ENCODE results near the gene LRRC8A.
A peak's percentile ranks its signal among the peaks of the same experiment; 100 is the strongest.
"Not testable (repeated sequence)": the region's sequence is repeated elsewhere in the genome, so short reads cannot be mapped to it uniquely, and the experiment has no call there.

Gene LRRC8A

DNA sequence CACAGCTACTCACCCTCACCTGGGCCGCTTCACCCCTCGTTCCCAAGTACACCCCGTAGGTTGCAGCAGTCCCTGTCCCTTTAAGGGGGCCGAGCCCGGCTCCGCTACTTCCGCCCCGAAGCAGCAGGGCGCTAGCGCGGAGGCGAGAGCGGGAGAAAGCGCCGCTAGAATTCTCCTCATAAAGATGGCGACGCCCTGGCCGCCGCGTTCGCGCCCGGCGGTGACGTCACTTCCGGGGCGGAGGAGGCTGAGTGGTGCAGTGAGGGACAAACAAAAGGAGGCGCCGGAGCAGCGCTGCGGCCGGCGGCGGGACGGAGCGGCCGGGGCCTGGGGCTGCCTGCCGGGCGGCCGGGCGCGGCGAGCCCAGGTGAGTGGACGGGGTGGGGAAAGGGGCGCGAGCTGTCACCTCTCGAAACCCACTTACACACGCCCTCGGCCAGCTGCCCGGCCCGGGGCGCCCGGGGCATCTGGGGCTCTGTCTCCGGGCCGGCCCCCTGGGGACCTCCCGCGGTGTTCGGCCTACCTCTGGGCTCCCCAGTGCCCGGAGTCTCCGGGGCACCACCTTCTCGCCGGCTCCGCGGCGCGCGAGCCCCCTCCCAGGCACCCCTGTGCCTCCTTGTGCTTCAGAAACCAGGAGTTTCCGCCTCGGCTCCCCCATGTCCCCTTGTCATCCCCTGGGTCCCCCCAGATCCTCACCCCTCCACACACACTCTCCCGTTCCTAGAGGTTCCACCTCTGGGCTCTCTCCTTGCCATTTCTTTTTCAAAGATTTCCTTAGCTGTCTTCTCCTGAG, at the start of gene LRRC8A, which contains the start of gene KYAT1:
LRRC8A (plus strand) TSS at position 250 of the 793 bp plus-strand sequence. CDS start 25,032 bp downstream, outside the sequence.
KYAT1 (minus strand) TSS at position 67 of the 793 bp plus-strand sequence. CDS start 36,545 bp downstream, outside the sequence.
- peak; percentile 93 for DNase-seq

DNA sequence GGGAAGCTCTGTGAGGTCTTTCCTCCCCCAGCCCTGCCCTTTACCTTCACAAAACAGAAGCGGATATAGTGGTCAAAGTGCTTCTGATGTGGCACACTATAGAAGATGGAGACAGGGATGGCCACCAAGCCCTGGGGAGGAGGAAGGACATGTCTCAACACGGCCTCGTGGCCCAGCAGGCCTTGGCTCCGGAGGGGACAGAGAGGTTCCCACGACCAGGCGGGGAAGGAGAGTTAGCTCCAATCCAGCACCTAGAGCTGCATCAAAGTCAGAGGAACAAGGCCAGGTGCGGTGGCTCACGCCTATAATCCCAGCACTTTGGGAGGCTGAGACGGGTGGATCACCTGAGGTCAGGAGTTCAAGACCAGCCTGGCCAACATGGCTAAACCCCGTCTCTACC, 48.2 kb upstream of the LRRC8A start:
- DNase-seq = no peak

DNA sequence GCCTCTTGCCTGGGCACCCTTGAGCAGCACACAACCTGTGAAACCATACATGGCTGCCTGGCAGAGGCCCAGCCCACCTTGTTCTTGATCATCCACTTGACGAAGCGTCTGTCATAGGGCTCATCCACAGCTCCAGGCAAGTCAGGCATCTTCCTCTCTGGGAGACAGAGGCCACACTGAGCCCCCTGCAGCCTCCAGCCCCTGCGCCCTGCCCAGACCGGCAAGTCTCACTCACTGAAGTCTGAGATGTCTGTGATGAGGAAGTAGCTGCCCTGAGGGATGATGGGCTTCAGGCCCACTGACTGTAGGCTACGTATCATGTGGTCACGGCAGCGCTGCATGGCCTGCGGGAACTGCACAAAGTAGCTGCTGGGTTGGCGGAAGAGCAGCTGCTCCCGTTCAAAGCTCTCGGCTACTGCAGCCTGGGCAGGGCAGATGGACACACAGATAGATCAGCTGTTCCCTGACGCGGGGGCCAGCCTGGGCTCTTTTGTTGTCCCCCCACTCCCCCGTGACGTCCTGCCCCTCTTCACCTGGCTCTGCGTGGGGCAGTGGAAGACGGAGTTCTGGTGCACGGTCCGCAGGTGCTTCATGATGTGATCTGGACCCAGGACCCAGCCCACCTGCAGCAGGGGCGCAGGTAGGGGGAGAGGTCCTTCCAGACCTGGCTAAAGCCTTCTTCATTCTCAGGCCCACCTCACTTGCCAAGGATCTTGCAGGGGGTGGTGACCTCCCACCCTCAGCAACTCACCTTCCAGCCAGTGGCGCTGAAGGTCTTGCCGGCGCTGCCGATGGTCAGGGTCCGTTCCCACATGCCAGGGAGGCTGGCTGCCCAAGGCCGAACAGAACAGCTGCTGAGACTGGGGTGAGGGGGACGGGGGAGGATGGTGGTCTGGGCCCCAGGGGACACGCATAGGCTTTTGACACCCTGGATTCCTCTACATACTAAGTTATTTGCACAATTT, 46.4 kb upstream of the LRRC8A start:
- no peak for DNase-seq

DNA sequence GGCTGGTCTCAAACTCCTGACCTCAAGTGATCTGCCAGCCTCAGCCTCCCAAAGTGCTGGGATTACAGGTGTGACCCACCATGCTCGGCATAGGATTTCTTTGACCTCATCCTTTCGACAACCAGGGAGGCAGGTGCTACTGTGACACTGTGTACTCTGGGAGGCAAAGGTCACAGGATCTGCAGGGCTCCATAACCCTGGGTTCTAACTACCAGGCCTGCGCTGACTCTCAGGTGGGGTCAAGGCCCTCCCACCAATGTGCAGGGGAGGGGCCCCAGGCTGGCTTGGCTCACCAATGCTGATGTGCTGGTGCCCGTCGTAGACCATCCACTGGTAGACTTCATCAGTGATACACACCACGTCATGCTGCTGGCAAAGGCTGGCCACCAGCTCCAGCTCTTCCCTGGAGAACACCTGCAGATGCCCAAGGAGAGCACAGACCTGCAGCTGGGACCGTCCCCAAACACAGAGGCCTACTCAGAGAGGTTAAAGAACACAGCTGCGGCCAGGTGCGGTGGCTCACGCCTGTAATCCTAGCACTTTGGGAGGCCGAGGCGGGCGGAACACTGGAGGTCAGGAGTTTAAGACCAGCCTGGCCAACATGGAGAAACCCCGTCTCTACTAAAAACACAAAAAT, 45.3 kb upstream of the LRRC8A start:
- no peak for DNase-seq

DNA sequence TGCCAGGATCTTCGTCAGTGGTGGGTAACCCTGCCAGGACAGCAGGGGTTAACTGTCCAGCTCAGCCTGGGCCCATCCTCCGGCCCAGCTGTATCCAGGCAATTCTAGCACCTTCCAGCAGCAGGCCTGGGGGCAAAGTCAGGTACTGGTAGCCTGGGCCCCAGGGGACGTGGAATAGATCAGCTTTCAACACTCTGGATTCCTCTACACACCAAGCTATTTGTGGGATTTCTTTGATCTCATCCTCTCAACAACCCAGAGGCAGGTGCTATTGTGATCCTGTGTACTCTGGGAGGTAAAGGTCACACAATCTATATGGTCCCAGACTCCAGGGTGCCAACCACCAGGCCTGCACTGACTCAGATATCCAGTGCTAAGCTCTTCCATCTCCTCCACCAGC, 43.6 kb upstream of the LRRC8A start:
- no peak for DNase-seq

DNA sequence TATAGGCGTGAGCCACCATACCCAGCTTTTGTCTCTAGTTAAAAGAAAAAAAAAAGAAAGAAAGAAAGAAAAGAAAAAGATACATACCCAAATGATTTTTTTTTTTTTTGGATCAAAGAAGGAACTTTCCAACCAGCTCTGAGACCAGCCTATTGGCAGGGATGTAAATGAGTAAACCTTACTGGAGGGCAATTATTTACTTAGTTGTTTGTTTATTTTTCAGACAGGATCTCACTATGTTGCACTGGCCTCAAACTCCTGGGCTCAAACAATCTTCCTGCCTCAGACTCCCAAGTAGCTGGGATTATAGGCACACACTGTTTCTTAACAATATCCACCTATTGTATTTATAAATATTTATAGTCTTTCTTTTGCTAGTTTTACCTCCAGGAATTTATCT, 41.4 kb upstream of the LRRC8A start:
- no peak for DNase-seq

DNA sequence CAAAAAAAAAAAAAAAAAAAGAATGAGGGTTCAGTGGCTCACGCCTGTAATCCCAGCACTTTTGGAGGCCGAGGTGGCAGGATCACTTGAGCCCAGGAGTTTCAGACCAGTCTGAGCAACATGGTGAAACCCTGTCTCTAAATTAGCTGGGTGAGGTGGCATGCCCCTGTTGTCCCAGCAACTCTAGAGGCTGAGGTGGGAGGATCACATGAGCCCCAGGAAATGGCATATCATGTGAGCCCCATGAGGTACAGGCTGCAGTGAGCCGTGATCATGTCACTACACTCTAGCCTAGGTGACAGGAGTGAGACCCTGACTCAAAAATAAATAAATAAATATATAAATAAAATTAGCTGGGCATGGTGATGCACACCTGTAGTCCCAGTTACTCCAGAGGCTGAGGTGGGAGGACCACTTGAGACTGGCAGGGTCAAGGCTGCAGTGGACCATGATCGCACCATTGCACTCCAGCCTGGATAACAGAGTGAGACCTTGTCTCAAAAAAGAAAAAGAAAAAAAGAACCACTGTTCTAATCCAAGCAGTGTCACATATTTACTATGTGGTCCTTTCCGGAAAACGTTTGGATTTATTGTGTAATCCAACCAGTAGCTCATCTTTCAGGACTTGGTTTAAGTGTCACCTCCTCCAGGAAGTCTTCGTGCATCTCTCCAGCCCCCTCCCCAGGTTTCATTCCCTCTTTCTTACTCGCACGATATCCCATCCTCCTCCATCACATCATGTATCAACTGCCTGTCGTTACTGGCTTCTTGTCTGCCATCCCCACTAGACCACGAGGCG, 40.0 kb upstream of the LRRC8A start:
- no peak for DNase-seq

DNA sequence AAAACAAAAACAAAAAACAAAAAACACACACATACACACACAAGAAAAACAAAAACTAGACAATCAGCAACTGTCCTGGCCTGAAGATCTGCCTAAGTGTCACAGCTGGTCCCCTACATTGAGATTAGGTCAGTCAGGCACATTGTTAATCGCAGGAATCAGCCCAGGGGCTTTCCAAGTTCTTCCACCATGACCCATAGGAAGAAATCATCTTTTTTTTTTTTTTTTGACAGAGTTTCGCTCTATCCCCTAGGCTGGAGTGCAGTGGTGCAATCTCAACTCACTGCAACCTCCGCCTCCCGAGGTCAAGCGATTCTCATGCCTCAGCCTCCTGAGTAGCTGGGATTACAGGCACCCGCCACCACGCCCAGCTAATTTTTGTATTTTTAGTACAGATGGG, 38.8 kb upstream of the LRRC8A start:
- not testable (repeated sequence) for DNase-seq

DNA sequence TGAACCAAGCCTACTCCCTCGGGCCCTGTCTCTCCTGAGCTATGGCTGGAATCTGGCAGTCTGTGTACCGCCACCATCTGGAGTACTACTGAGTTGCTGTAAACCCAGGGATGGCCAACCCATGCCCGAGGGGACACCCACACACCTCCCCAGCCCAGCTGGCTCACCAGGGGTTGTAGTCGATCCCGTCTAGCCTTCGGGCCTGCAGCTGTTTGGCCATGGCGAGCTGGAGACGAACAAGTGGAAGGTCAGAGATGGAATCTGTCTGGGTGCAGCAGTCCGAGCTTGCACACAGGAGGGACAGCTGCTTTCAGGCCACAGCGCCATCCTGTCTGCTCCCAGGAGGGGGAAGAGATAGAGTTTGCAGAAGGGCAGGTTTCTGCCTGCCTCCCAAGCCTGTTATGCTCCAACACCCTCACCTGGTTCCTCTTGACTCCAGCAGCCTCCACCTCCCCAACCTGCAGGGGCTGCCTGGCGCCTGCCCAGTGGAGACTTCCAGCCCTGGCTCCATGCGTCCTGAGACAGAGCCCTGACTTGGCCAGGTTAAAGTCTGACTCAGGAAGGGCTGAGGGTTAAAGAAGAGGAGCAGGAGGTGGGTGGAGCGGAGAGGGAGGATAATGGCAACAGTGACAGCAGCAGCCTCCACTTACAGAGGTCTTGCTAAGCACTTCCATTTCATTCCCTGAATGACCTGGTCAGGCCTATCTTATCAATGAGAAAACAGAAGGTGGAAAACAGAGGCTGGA, 36.6 kb upstream of the LRRC8A start:
- DNase-seq = peak; percentile 75

DNA sequence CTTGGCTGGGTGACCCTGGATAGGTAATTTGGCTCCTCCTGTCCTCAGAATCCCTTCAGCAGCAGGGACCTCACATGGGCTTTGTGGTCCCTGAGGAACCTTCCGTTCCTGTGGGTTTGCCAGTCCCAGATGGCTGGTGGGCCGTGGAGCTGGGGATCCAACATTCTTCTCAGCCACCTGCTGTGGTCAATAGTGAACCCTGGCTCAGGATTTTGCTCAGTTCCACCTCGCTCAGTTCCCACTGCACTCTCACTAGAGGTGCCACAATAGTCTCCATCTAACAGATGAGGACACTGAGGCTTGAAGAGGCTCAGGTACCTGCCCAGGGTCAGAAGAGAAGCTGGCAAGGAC, 35.3 kb upstream of the LRRC8A start:
- no peak for DNase-seq

DNA sequence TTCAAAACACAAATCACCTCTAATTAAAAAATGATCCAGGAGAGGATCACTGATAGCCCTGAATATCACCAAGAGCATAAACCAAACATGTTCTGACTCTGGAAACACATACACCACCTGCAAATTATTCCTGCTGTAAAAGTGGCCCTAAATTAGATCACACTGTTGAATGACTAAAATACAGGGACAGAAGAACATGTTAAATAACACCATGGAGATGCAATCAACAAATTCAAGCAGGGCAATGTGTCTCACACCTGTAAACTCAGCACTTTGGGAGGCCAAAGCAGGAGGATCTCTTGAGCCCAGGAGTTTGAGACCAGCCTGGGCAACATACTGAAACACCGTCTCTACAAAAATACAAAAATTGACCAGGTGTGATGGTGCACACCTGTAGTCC, 34.1 kb upstream of the LRRC8A start:
- DNase-seq = no peak

DNA sequence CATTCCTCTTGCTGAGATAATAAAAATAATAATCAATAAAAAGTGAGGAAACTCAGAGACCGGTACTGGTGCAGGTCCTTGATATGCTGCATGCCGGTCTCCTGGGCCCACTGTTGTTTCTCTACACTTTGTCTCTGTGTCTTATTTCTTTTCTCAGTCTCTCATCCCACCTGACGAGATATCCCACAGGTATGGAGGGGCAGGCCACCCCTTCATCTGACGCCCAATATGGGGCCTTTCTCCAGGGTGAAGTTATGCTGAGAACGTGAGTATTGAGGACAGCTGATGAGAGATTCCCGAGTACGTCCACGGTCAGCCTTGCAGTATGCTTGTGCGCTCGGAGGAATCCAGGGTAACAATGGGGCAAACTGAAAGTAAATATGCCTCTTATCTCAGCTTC, 30.9 kb upstream of the LRRC8A start:
- not testable (repeated sequence) for DNase-seq

DNA sequence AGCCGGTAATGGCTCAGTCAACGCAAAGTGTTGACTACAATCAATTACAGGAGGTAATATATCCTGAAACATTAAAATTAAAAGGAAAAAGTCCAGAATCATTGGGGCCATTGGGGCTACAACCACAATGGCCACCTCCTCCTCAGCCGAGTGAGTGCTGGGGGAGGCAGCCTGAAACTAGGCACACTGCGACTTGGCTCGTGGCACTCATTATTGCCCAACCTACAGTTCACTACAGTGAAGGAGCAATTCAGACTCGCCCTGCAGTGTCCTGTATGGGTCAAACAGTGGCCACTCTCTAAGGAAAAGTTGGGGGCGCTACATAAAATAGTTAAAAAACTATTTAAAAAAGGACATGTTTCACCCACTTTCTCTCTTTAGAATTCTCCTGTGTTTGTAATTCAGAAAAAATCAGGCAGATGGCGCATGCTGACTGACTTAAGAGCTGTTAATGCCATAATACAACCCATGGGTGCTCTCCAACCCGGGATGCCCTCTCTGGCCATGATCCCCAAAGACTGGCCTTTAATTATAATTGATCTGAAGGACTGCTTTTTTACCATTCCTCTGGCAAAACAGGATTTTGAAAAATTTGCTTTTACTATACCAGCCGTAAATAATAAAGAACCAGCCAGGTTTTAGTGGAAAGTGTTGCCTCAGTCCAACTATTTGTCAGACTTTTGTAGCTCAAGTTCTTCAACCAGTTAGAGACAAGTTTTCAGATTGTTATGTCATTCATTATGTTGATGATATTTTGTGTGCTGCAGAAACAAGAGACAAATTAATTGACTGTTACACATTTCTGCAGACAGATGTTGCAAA, 29.9 kb upstream of the LRRC8A start:
- DNase-seq = not testable (repeated sequence)

DNA sequence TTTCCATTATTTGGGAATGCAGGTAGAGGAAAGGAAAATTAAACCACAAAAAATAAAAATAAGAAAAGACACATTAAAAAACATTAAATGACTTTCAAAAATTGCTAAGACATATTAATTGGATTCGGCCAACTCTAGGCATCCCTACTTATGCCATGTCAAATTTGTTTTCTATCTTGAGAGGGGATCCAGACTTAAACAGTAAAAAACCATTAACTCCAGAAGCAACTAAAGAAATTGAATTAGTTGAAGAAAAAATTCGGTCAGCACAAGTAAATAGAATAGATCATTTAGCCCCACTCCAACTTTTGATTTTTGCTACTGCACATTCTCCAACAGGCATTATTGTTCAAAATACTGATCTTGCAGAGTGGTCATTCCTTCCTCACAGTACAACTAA, 29.3 kb upstream of the LRRC8A start:
- not testable (repeated sequence) for DNase-seq

DNA sequence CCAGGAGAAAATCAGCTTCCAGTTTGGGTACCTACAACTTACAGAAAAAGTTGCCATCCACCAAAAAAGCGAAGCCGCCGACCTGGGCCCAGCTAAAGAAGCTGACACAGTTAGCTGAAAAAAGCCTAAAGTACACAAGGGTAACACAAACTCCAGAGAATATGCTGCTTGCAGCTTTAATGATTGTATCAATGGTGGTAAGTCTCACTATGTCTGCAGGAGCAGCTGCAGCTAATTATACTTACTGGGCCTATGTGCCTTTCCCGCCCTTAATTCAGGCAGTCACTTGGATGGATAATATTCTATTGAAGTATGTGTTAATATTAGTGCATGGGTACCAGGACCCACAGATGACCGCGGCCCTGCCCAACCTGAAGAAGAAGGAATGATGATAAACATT, 27.5 kb upstream of the LRRC8A start:
- DNase-seq = not testable (repeated sequence)

DNA sequence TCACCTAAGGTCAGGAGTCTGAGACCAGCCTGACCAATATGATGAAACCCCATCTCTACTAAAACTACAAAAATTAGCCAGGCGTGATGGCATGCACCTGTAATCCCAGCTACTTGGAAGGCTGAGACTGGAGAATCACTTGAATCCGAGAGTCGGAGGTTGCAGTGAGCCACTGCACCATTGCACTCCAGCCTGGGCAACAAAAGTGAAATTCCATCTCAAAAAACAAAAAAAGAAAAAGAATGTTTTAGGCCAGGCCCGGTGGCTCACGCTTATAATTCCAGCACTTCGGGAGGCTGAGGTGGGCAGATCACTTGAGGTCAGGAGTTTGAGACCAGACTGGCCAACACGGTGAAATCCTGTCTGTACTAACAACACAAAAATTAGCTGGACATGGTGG, 23.5 kb upstream of the LRRC8A start:
- not testable (repeated sequence) for DNase-seq

DNA sequence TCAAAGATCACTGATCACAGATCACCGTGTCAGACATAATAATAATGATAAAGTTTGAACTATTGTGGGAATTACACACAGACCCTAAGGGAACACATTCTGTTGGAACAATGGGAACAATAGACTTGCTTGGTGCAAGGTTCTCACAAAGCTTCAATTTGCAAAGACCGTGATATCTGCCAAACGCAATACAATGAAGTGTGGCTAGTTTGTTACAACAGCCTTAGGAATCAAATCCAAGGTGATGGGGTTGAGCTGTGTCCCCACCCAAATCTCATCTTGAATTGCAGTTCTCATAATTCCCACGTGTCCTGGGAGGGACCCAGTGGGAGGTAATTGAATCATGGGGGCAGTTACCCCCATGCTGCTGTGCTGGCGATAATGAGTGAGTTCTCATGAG, 21.0 kb upstream of the LRRC8A start:
- DNase-seq = no peak

DNA sequence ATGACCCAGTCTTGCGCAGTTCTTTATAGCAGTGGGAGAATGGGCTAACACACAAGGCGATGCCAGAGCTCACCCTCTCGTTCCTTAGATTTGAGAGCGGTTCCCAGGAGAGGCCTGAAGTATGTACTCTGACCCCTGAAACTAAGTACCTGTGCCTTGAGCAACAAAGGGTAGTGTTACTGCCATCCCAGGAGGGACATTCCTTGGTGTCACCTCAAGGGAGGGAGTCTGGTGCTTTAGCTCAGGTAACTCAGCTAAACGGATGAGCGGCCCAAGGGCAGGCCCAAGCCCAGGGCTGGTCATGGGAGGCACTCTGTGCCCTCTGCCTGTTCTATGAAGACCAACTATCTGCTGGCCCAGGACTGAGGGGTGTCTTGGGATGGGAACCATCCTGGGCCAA, 20.4 kb upstream of the LRRC8A start:
- DNase-seq = no peak

DNA sequence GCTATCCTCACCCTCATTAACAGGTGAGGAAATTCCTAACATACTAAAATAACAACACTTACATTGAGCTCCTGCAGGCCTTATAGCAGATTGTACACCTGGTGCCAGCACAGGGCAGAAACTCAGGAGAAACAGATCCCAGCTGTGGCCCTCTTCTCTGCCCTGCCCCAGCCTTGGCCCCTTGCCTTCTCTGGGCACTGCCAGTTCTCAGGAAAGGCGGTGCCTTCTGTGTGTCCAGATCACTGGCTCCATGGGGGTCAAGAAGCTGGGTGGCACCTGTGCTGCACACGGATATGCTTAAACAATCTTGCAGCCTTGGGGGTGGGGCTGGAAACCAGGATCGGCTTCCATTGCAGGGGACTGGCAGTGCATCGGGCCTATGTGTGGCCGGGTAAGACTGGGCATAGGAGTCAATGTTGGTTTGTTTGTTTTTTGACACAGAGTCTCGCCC, 19.5 kb upstream of the LRRC8A start:
- no peak for DNase-seq

DNA sequence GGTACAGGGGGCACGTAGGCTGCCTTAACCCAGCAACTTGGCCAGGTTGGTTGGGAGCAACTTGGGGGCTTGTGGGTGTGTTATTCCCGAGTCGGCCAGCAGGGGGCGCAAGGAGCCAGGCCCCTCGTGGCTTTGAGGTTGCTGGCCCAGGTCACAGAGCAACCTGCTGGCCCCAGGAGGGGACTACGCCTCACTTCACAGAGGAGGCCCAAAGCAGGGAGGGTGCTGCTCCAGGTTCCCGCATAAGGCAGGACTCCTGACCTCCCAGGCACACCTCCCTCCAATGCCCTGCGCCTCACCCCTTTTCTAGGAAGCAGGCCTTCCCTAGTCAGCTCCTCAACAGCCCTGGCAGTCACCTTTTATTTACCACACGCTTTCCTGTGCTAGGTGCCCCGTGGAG, 18.3 kb upstream of the LRRC8A start:
- DNase-seq = peak; percentile 24

Data from NCI-H146 (cell line).